GM12878 (cell line): ENCODE measurements around the gene TRIM47. TPM values are rescaled to one million over a fixed set of nuclear protein-coding genes. Genes with fewer than 3 reads are reported as not detected.
A peak's percentile ranks its signal among the peaks of the same experiment; 100 is the strongest.

Experiments
- BHLHE40 ChIP-seq, 2 experiments: fragments of 450-650 bp in 1 of 2; IDR thresholded peaks; 2 replicates each; pipeline ENCODE4 v1.6.1; 2011 to 2017; ENCODE audit warnings: low read depth in 2 of 2, borderline replicate concordance in 1 of 2, improper control_type of control experiment in 1 of 2, low read length in 1 of 2, mild to moderate bottlenecking in 1 of 2
- IRF5 ChIP-seq: fragments of 450-650 bp; IDR thresholded peaks from 2 replicates; pipeline ENCODE4 v1.6.1; 2017; ENCODE audit warnings: borderline replicate concordance
- JUNB ChIP-seq: IDR thresholded peaks from 2 replicates; pipeline ENCODE4 v1.6.1; 2016; ENCODE audit warnings: antibody characterized with exemption, mild to moderate bottlenecking
- RAD21 ChIP-seq: IDR thresholded peaks from 2 replicates; pipeline ENCODE4 v1.6.1; 2011; ENCODE audit warnings: mild to moderate bottlenecking, low read depth, low read length, moderate library complexity; ENCODE audit not compliant: insufficient read depth
- RUNX3 ChIP-seq: IDR thresholded peaks from 2 replicates; pipeline ENCODE4 v1.6.1; 2012; ENCODE audit warnings: low read length, inconsistent platforms
- USF1 ChIP-seq: IDR thresholded peaks from 2 replicates; pipeline ENCODE4 v1.6.1; 2011; ENCODE audit warnings: borderline replicate concordance, low read depth, mild to moderate bottlenecking, moderate library complexity, mixed read lengths, low read length; ENCODE audit not compliant: insufficient read depth; ENCODE audit errors: extremely low read length
- ZBTB40 ChIP-seq: fragments of 450-650 bp; IDR thresholded peaks from 2 replicates; pipeline ENCODE4 v1.6.1; 2016; ENCODE audit warnings: mild to moderate bottlenecking, moderate library complexity, borderline replicate concordance
- polyA plus RNA-seq, 11 experiments: library from polyadenylated mRNA; depleted of rRNA in 4 of 11; unstranded in 6 of 11; stranded (reverse) in 5 of 11; fragments of >200 nt; fragmentation: Nextera tagmentation in 4 of 11; fragmentation: Illumina TruSeq in 1 of 11; extraction: Ambion mirVana in 4 of 11; extraction: Trizol in 1 of 11; gene quantifications; 1 replicate in 1 of 11; 2 replicates in 10 of 11; pipeline versions ENCODE4 v1.2.1 to v1.2.3, GENCODE V29; 2011 to 2016; ENCODE audit warnings: inconsistent platforms in 2 of 11, missing spikeins in 2 of 11, low read depth in 1 of 11
- total RNA-seq, 4 experiments: library from RNA; depleted of rRNA in 3 of 4; stranded (reverse); fragments of >200 nt in 3 of 4; fragmentation: Illumina TruSeq in 1 of 4; extraction: Trizol in 1 of 4; gene quantifications; 2 replicates each; pipeline versions ENCODE4 v1.2.1 to v1.2.3, GENCODE V29; 2013 to 2021

The TRIM47 gene
- total and polyA plus RNA-seq, 10 of the 15 experiments (the other 5 are each of a cell fraction or from before 2014, with no cell fraction given): 0.35 to 9.7 (median 5.3) TPM

- TF ChIP-seq USF1 (no peak), IRF5 (no peak), JUNB (peak; percentile 63), RUNX3 (peak; percentile 53; the same call in 1 of the 2 replicates), ZBTB40 (0 out of 2 replicates have a peak, but pooled peaks have one; percentile 18), RAD21 (peak; percentile 64; the same call in 1 of the 2 replicates), BHLHE40 (IDR thresholded peaks at IDR 0.05; ENCODE audit: borderline replicate concordance in 1 of 2, low read depth in 2 of 2, low read length in 1 of 2) (0 out of 4 replicates have a peak, but pooled peaks of 1 of the 2 experiments have one; percentile 1)
These were observed 22.2 kb downstream of the TRIM47 start (continued) for GRCh38 chr17:75856062-75856756.
